ENCODE data around the gene ETDB. TPM values are rescaled to one million over a fixed set of nuclear protein-coding genes. Genes with fewer than 3 reads are reported as not detected.

The ETDB gene
- total RNA-seq, 2 donors from 2014 or later = not detected

Other genes starting within 250 kb of the ETDB start
- gene MOSPD1, start 205.3 kb downstream of the ETDB start, total RNA-seq = 10 to 100 TPM; 11.9 to 13.2 TPM
- gene SMIM10, start 129.5 kb downstream of the ETDB start, total RNA-seq = 10 to 100 TPM; 17.0 to 20.0 TPM
- 10 to 100 TPM; 21.8 to 23.2 TPM for gene RTL8B, start 98.0 kb downstream of the ETDB start, total RNA-seq
- gene RTL8C, start 88.2 kb downstream of the ETDB start, total RNA-seq = 100 to 1,000 TPM; 150 to 155 TPM
- 10 to 100 TPM; 41.9 to 47.4 TPM for gene RTL8A, start 68.4 kb downstream of the ETDB start, total RNA-seq
- 1 to 10 TPM; 1.7 to 3.2 TPM for gene SMIM10L2B, start 21.8 kb downstream of the ETDB start, total RNA-seq
- gene CT55, start 50.9 kb upstream of the ETDB start, total RNA-seq = not detected
- gene ETDA, start 131.5 kb upstream of the ETDB start, total RNA-seq = not detected
- gene ETDC, start 189.0 kb upstream of the ETDB start, total RNA-seq = not detected
- gene ZNF75D, start 223.6 kb upstream of the ETDB start, total RNA-seq = 1 to 10 TPM; 7.4 to 7.7 TPM
- gene ZNF449, start 224.3 kb upstream of the ETDB start, total RNA-seq = 1 to 10 TPM; 7.9 to 9.2 TPM